Muscle of leg (tissue), 11 donors: Measurements from ENCODE around the gene ERC1. TPM values are rescaled to one million over a fixed set of nuclear protein-coding genes. Genes with fewer than 3 reads are reported as not detected.
"Not testable (repeated sequence)": the region's sequence is repeated elsewhere in the genome, so short reads cannot be mapped to it uniquely, and the experiment has no call there.

ENCODE experiments used
- DNase-seq: peaks from one replicate; pipeline ENCODE4 v3.0.0; 2013
- H3K27ac ChIP-seq: one replicate; pipeline ENCODE4 v1.5.1; 2013; ENCODE audit warnings: mild to moderate bottlenecking, low read length, control low read depth
- H3K27me3 ChIP-seq: one replicate; pipeline ENCODE4 v1.6.1; 2013; ENCODE audit warnings: low read length; ENCODE audit not compliant: control insufficient read depth, insufficient read depth
- H3K36me3 ChIP-seq: one replicate; pipeline ENCODE4 v1.6.1; 2013; ENCODE audit warnings: low read length; ENCODE audit not compliant: control insufficient read depth, insufficient read depth
- H3K4me1 ChIP-seq: one replicate; pipeline ENCODE4 v1.6.1; 2013; ENCODE audit warnings: low read length; ENCODE audit not compliant: control insufficient read depth, insufficient read depth
- H3K4me3 ChIP-seq: one replicate; pipeline ENCODE4 v1.5.1; 2013; ENCODE audit warnings: low read length, control low read depth
- H3K9me3 ChIP-seq: replicated peaks from 2 replicates; pipeline ENCODE4 v1.6.1; 2013; ENCODE audit warnings: low read depth, low read length; ENCODE audit not compliant: control insufficient read depth
- WGBS: methylation state at CpG from one replicate; pipeline ENCODE4 v1.1.5; 2013; ENCODE audit warnings: missing lambda C conversion rate; ENCODE audit not compliant: insufficient coverage; 5-methylcytosine and 5-hydroxymethylcytosine counted together
- polyA plus RNA-seq, 8 donors: library from polyadenylated mRNA; unstranded; fragments of 120-200 nt; gene quantifications; one replicate each; pipeline versions ENCODE4 v1.2.1 to v1.2.3, GENCODE V29; 2013; ENCODE audit warnings: inconsistent platforms in 1 of 8, low replicate concordance in 1 of 8; ENCODE audit not compliant: insufficient read length in 8 of 8, insufficient read depth in 1 of 8
- total RNA-seq: library from RNA; stranded (reverse); fragments of 120-200 nt; gene quantifications from one replicate; pipeline ENCODE4 v1.2.4, GENCODE V29; 2013

The ERC1 gene
- total and polyA plus RNA-seq, 9 donors, result 15.8 to 32.5 (median 25.1) TPM

DNA sequence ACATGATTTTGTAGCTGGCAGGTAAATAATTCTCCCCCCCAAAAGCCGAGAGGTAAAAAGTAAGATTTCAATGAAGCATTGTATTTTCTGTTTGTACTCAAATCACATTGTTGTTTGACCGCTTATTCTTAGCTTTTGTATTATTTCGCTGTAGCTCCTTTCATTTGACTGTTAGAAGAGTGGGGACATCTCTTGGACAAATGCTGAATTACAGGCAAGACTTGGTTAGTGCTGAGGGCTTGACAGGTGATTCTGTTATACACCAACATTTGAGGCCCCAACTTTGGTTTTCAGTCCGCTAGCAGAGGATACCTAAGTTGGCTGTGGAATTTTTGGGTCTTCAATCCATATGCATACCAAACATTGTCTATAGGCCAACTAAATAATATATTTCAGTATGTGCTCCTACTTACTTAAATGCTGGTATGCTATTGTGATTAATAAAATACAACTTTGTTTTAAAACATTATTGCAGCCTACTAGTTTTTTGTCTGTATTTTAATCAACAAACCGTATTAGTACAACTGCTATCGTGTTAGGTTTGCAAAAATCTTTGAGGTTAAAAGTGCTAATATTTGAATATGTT is 102.2 kb downstream of the ERC1 start:
- Histone ChIP-seq H3K4me3 (no peak overlapping the region), H3K9me3 (no peaks in the 10 kb centered on the region), H3K27ac (no peak overlapping the region), H3K36me3 (no peaks in the 10 kb centered on the region), H3K27me3 (no peaks in the 10 kb centered on the region), H3K4me1 (no peaks in the 10 kb centered on the region)
- DNase-seq, result peak; percentile 62
- WGBS, result no CpG with 5 or more reads among the region's 6 CpGs

DNA sequence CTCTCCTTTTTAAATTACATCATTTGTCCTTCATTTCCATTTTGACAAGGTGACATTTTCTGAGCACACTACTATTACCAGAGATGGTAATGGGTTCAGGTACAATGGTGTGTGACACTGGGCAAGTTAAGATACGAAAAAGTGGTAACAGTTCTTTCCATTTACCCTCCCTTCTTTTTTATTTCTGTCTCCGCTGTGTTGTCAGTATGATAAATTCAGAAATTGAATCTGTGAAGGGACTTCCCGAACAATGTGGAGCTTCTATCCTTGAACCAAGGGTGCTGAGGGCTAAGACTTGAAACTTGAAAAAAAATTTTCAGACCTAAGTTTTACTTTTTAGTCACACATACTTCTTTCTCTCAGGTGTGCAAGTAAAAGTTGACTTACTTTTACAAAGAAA is 103.7 kb downstream of the ERC1 start:
- Histone ChIP-seq H3K36me3 (no peaks in the 10 kb centered on the region), H3K4me3 (no peak overlapping the region), H3K27ac (no peak overlapping the region), H3K4me1 (no peaks in the 10 kb centered on the region), H3K9me3 (no peaks in the 10 kb centered on the region), H3K27me3 (no peaks in the 10 kb centered on the region)
- DNase-seq, result no peak
- no CpG with 5 or more reads among the region's 3 CpGs for WGBS

DNA sequence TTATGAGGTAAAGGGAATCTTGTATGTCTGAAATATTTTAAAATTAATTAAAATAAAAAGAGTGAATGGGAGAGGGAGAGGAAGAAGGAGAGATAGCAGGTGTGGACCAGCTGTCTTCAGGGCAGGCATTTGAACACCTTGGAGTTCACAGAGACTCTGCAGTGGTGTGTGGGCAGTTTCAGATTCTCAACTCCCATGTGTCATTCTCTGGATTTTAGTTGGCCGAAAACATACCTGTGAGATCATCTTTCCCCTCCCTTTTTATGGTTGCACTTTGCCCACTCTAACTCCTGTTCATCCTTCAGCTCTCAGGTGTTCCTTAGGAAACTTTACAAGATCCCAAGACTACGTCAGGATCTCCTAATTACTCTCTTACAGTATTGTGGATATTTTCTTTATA is 108.1 kb downstream of the ERC1 start:
- Histone ChIP-seq H3K27me3 (no peaks in the 10 kb centered on the region), H3K36me3 (no peaks in the 10 kb centered on the region), H3K4me1 (no peaks in the 10 kb centered on the region), H3K4me3 (no peak overlapping the region), H3K9me3 (no peaks in the 10 kb centered on the region), H3K27ac (no peak overlapping the region)
- 100% methylated on average over 1 of the region's 2 CpGs for WGBS
- no peak for DNase-seq

DNA sequence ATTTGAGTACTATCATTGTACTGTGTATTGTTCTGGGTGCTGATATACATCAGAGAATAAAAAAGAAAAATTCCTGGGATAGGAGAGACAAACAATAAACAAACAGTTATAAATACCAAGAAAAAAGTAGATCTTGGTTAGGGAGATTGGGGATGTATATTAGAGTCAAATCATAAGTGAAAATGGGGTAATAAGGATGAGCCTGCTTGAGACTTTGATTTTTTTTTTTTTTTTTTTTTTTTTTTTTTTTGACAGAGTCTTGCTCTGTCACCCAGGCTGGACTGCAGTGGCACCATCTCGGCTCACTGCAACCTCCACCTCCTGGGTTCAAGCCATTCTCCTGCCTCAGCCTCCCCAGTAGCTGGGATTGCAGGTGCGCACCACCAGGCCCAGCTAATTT is 108.6 kb downstream of the ERC1 start:
- H3K27me3 ChIP-seq, H3K4me1 ChIP-seq, H3K36me3 ChIP-seq, H3K9me3 ChIP-seq, H3K27ac ChIP-seq, DNase-seq, H3K4me3 ChIP-seq: not testable (repeated sequence)
- no CpG with 5 or more reads among the region's 2 CpGs for WGBS

DNA sequence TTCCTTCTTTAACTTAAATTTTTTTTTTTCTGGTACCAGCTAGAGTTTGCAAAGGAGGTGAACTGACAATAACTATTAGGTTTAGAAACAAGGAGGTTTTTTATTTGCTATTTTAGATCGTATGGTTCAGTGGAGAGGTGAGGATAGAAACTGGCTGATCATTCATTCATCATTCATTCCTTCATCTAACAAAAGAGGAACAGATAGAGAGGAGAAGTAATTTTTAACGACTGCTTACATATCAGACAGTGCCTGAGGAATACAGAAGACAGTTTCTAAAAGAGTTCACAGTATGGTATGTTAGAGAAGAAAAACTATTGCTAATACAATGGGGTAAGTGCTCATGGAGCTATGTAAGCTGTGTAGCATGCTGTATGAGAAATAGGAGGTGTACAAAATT is 111.1 kb downstream of the ERC1 start:
- H3K4me3 ChIP-seq, result no peak overlapping the region
- no peaks in the 10 kb centered on the region for H3K36me3 ChIP-seq
- H3K9me3 ChIP-seq, result no peaks in the 10 kb centered on the region
- DNase-seq, result no peak
- no peaks in the 10 kb centered on the region for H3K27me3 ChIP-seq
- H3K4me1 ChIP-seq, result no peaks in the 10 kb centered on the region
- no CpG with 5 or more reads among the region's 2 CpGs for WGBS
- no peak overlapping the region for H3K27ac ChIP-seq

DNA sequence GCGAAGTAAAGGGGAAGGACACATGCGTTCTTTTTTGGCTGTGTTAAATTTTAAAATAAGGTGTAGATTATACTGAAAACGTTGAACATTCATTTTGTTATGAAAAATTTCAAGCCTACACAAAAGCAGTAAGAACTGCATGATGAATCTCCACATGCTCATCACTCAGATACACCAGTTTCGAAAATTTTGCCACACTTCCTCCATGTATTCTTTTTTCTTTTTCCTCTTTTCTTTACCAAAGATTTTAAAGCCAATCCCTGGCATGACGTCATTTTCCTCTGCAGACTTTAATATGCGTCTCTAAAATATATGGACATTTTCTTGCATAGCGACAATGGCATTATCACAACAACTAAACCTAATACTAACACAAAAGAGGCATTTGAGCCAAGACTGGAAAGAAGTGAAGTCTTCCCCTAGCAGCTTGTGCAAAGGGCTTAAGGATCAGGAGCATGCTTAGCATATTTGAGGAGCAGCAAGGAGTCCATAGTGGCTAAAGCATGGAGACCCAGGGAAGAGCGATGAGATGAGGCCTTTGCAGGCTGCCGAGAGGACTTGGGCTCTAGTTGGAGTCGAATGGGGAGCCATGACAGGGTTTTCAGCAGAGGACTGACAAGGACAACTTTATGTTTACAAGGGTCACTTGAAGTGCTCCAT is 111.9 kb downstream of the ERC1 start:
- 94% methylated on average over 6 of the region's 10 CpGs for WGBS
- no peak overlapping the region for H3K4me3 ChIP-seq
- no peaks in the 10 kb centered on the region for H3K27me3 ChIP-seq
- H3K27ac ChIP-seq, result no peak overlapping the region
- no peaks in the 10 kb centered on the region for H3K9me3 ChIP-seq
- H3K36me3 ChIP-seq, result no peaks in the 10 kb centered on the region
- no peaks in the 10 kb centered on the region for H3K4me1 ChIP-seq
- DNase-seq, result no peak

DNA sequence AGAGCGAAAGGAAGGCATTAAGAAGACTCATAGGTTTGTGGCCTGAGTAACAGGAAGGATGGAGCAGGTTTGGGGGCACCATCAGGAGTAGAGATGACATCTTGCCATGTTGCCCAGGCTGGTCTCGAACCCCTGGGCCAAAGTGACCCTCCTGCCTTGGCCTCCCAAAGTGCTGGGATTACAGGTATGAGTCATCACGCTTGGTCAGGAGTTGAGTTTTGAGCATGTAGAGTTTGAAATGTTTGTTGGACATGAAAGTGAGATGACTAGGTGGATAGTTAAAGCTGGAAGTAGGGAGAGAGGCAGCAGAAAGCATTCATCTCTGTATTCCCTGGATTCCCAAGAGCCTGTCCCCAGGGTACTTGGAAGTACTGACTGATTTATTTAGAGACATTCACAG is 112.6 kb downstream of the ERC1 start:
- no peak for DNase-seq
- Histone ChIP-seq H3K4me3 (no peak overlapping the region), H3K27me3 (no peaks in the 10 kb centered on the region), H3K4me1 (no peaks in the 10 kb centered on the region), H3K36me3 (no peaks in the 10 kb centered on the region), H3K27ac (no peak overlapping the region), H3K9me3 (no peaks in the 10 kb centered on the region)
- 100% methylated on average over 3 of the region's 3 CpGs for WGBS

DNA sequence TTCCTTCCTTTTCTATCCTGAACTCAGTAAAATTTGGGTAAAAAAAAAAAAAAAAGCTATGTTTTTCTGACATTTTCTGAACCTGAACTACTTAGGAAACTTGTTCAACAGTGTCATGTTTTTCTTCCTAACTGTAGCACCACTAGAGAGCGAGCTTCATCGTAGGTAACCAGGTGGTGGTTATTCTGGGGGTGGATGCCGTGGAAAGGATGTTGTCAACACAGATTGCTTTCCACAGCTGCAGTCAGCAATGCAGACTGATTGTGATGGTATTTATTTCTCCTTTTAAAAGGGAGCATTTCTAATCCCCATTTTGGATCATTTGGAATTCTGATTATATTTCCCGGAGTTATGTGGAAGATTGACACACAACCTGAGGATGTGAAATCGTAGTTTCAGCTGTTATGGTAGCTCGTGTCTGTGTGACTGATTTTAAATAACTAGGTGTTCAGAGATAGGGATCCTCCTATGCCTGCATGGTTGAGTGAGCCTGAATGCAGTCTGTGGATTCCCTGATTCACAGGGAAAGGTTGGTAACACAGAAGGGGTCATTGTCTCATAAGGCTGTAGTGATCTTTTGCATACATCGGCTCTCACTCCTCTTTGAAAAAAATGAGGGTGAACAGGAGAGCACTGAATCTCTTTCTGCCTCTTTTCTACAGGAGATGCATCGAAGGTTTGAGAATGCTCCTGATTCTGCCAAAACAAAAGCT is 113.2 kb downstream of the ERC1 start:
- H3K9me3 ChIP-seq, result no peaks in the 10 kb centered on the region
- no peaks in the 10 kb centered on the region for H3K4me1 ChIP-seq
- 50% methylated on average over 4 of the region's 8 CpGs for WGBS
- H3K27ac ChIP-seq, result no peak overlapping the region
- DNase-seq, result no peak
- no peaks in the 10 kb centered on the region for H3K36me3 ChIP-seq
- no peak overlapping the region for H3K4me3 ChIP-seq
- no peaks in the 10 kb centered on the region for H3K27me3 ChIP-seq

DNA sequence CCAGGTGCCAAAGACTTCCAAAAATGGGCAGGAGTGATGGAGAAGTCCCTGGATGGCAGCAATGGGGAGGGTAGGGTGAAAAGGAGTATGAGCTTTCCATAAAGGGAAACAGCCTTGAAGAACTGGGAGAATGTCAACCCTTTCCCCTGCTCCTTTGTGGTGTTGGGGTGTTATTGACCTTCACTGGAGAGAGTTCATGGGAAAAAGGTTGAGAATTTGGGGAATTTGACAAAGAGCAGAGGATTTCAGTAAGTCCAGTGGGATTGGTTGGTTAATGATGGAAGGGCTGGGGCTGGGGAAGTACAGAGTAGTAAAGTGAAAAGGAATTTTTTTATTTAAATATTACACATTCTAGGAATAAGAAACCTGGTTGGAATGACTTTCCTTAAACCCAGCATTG is 116.6 kb downstream of the ERC1 start:
- Histone ChIP-seq H3K4me1 (no peaks in the 10 kb centered on the region), H3K27me3 (no peaks in the 10 kb centered on the region), H3K4me3 (no peak overlapping the region), H3K27ac (no peak overlapping the region), H3K36me3 (peaks cover 7% of the 10 kb centered on the region), H3K9me3 (no peaks in the 10 kb centered on the region)
- no peak for DNase-seq

DNA sequence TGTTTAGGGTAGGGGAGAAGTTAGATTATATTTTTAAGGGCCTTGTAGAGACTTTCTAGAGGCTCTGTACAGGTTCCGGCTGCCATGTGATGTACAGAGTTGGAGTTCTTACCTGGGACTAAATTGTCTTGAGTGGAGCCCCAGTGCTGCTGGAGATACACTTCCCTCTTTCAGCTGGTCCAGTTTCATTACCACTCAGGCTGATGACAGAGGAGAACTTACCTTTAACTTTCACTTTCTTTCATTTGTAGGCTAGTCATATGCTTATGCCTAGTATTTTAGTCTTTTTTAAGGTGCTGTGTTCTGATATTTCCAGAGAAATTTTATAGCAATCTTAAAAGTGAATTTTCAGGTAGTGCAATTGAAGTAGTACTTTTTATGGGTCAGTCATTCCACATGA is 117.3 kb downstream of the ERC1 start:
- Histone ChIP-seq H3K9me3 (no peaks in the 10 kb centered on the region), H3K27ac (no peak overlapping the region), H3K27me3 (no peaks in the 10 kb centered on the region), H3K4me3 (no peak overlapping the region), H3K36me3 (peaks cover 7% of the 10 kb centered on the region), H3K4me1 (no peaks in the 10 kb centered on the region)
- WGBS, result no CpG with 5 or more reads among the region's 1 CpG
- no peak for DNase-seq
